GM21526 (cell line): Measurements from ENCODE around the gene ERMARD.
"Not testable (repeated sequence)": the region's sequence is repeated elsewhere in the genome, so short reads cannot be mapped to it uniquely, and the experiment has no call there.

Source experiments
- ATAC-seq: cut with Tn5 transposase; IDR thresholded peaks from one replicate; pipeline ENCODE4 v1.9.1; 2021; ENCODE audit warnings: moderate library complexity; ENCODE audit not compliant: unreplicated experiment, low FRiP score

Gene ERMARD

DNA sequence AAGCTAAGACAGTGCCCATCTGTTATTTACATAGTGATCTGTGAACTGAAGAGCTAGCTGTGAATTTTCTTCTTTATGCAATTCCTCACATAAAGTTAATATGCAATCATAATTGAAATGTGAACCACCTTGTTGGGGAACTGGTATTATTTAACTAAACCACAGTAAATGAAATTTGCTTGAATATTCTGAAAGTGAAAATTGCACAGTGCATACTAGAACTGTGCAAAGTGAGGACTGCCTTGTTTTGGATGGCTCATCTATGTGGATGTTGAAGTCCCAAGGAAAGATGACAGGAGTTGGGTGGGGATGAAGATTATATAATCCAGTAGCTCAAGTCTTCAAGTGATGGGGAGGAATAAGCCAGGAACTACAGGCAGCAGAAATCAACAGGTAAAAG lies 21.5 kb upstream of the ERMARD start:
- ATAC-seq: no peak

DNA sequence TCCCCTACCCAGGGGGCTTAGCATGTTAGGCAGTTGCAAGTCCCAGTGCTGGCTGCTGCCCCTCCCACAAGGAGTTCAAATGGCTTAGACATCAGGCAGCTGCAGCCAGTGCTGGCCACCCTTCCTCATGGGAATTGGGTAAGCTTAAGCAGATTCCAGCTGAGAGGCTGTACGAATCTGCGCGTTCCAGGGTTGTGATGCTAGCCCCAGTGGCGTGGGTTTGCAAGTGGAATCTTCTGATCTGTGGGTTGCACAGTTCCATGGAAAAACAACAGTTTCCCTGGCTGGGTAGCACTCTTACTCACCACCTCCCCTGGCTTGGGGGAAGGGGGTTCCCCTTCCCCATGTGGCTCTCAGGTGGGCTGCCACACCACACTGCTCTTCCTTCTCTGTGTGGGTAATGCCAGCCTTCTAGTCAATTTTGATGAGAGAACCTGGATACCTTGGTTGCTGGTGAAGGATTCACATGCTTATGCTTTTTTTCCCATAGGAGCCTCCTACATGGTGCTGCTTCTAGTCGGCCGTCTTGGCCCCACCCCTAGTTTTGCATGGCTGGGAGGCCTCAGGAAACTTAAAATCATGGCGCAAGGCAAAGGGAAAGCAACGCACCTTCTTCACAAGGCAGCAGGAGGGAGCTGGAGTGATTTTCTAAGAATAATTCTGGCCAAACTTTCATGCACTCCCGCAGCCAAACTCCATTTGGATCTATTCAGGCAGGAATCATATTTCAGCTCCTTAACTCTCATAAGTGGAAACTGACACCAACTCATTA lies 13.0 kb upstream of the ERMARD start:
- ATAC-seq: no peak

DNA sequence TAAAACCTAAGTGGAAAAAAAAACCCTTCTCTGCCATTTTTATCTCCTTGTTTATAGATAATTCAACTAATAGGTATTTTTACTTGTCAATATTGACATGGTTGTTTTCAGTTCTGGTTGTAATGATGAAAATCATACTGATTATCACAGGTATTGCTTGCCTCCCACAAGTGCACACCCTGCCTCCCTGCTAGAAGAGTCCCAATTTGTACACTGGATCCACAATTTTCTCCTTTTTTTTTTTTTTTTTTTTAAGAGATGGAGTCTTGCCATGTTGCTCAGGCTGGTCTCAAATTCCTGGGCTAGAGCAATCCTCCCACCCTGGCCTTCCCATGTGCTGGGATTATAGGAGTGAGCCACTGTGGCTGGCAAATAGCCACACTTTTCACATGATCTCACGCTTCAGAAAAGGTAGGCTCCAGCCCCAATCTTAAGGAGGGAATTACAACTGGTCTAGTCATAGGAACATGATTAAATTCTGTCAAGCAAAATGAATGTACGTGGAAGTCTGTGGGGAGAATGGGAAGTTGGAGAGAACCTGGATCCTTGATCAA lies 12.4 kb upstream of the ERMARD start:
- no peak for ATAC-seq

DNA sequence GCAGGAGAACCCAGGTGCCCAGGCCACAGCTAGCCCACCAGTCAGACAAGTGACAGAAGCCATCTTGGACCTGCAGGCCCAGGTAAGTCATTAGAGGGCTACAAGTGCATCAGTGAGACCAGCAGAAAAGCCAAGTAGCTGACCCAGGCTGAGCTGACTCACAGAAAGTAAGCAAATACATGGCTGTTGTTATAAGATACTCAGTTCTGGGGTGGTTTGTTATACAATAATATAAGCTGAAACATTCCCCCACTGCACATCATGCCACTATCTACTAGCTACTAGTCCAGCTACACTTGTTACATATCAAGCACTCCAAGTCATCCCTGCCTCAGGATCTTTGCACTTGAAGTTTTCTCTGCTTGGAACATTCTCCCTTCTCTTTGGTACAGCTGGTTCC lies 10.1 kb upstream of the ERMARD start:
- no peak for ATAC-seq

DNA sequence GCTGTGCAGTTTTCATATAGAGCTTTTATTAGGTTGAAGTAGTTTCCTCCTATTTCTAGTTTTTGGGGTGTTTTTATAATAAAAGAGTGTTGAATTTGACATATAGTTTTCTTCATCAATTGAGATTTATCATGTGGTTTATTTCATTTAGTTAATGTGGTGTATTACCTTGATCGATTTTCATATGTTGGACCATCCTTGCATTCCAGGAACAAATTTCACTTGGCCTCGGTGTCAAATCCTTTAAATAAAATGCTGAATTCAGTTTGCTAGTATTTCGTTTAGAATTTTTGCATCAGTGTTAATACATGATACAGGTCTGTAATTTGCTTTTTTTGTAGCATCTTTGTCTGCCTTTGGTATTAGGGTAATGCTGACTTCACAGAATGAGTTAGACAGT lies 6.0 kb upstream of the ERMARD start:
- ATAC-seq: no peak

DNA sequence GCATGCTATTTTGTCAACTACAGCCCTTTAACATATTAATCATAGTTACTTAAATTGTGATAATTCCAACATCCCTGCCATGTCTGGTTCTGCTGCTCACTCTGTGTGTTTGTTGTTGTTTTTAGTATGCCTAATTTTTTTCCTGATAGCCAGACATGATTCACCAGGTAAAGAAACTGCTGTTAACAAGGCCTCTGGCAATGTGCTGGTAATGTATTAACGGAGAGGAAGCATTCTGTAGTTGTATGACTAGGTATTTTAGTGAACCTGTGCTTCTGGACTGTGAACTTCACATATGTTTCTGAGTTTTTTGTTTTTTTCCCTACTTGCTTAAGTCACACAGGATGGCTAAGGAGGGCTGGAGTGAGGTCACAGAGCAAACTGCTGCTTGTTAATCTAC lies 4.9 kb upstream of the ERMARD start:
- ATAC-seq: no peak

DNA sequence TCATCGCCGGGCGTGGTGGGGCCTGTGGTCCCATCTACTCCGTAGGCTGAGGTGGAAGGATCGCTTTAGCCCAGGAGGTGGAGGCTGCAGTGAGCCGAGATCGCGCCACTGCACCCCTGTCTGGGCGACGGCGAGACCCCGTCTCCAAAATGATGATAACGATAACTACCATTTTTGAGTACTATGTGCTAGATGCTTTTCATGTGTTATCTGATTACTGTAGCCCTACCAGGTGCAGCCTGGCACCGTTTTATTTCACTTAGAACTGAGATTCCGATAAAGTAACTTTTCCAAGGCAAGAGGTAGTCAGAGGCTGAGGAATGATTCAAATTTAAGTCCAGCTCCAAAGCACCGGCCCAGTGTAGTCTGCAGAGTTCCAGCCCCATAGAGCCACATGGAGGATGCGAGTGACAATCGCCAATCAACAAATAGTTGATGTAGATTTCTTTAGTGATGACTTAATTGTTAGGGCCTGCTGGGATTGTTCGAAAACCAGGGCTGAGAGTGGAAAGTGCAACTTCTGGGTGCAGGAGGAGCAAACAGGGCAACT lies 727 bp downstream of the ERMARD start:
- ATAC-seq: no peak

DNA sequence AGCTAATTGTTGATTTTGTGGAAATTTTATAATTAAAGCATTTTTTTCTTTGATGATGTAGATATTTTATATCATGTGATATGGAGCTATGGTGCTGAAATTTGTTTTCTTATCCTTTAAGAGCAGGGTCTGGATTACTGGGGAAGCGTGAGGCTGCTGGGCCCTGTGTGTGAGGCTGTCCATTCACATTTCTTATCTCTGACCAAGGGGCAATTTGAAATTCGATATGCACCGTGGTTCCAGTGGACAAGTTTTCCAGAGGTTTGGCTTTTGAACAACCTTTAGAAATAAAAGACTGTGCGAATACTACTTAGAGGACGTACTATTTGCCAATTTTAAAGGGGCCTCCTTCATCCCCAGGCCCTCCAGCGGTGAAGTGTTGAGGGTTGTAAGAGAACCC lies 3.7 kb downstream of the ERMARD start:
- ATAC-seq: no peak

DNA sequence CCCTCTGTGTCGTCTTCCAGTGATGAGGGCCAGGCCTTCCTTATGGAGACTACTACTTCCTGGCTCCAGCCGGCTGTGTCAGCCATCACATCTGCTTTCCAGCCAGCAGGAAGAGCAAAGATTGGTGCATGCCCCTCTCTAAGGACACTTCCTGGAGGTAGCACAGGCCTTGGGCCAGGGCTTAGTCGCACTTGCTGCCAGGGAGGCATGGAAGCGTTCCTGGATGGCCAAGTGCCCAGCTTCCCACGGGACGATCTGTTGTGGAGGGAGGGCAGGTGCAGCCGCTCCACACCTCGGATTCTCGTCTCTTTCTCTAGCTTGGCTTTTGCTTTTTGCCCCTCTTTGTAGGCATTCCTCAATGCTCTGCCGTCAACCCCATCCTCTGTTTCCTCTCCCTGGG lies 11.9 kb downstream of the ERMARD start:
- no peak for ATAC-seq

DNA sequence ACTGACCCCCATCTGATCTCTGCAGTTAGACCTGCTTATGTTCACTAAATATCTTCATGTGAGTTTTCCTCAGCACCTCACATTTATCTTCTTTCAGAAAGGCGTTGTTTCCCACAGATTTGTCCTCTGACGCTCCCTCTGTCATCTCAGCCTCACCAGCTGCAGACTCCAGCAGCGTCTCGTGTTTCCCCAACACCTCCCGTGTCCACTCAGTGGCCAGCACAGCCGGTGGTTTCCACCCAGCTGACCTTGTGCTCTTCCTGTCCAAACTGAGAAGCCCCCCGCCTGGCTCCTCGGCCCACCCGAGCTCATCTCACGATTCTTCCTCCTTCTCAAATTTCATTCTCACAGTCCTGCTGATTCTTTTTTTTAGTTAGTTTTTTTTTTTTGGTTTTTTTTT lies 12.5 kb downstream of the ERMARD start:
- no peak for ATAC-seq

DNA sequence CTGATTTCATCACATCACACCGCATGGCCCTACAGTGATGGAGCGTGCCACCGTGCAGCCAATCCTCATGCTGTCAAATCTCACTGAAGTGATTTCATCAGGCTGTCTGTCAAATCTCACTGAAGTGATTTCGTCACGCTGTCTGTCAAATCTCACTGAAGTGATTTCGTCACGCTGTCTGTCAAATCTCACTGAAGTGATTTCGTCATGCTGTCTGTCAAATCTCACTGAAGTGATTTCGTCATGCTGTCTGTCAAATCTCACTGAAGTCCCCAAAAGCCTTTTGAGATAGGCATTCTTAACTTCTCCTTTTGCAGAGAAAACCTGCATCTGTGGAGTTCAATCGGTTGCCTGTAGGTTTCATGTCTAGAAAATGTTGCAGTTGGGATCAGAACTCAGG lies 14.4 kb downstream of the ERMARD start:
- not testable (repeated sequence) for ATAC-seq

DNA sequence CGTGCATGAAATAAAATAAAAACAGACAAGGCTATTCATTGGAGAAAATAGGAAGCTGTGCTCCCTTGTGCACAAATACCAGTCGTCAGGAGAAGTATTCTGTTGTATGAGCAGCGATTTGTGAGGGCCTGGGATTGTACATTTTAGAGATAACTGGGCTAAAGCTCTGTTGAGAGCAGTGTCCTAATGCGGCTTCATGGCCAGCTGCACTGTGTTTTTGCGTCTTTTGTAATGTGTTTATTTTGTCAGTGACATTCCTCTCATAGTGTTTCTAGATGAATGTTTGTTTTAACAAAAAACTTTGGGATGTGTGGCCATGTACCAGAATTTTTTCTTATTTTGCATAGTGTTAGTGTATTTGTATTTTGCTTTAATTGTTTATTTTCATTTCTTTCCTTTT lies 14.8 kb downstream of the ERMARD start:
- no peak for ATAC-seq

DNA sequence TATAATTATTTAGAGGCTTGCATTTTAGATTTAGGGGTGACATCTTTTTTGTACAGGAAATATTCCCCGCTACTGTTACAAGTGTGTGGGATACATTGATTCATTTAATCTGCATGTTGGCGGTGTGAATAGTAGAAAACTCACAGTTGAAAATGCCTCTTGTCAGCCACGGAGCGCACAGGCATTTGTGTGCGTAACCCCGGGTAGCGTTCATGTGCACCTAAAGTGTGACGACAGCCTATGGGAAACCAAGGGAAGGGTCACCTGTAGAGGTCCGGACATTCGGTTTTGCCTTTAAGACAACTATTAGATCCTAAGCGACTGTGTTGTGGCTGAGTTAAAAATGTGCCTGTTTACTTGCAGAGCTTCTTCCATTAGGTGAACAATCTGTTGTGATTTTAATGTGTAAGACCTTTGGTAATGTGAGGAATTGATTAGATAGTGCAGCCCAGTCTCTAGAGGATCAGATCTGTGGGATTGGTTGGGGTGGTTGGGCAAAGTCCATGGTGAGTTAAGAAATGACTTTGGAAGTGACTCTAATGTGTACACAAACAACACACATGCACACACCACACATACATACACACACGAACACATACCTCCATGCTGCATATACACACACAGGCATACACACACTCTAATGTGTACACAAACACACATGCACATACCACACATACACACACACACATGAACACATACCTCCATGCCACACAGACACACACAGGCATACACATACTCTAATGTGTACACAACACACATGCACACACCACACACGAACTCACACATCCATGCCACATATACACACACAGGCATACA lies 15.7 kb downstream of the ERMARD start:
- ATAC-seq: no peak

DNA sequence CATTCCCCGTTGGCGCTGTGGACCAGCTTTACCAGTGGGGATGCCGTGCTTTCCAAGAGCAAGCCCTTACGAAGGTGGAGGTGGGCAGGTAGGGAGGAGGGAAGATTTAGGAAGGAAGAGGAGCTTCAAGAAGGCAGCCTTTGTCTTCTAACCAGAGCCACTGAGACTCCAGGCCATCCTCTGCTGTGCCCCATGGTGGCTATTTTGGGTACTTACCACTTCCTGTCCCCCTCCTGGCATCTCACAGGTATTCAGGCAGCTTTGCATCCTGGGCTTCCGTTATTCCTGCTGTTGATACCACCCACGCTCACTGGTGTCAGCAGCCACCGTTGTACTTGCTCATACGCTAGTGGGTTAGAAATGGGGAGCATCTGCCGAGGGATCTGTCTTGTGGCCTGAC lies 22.9 kb downstream of the ERMARD start:
- no peak for ATAC-seq

DNA sequence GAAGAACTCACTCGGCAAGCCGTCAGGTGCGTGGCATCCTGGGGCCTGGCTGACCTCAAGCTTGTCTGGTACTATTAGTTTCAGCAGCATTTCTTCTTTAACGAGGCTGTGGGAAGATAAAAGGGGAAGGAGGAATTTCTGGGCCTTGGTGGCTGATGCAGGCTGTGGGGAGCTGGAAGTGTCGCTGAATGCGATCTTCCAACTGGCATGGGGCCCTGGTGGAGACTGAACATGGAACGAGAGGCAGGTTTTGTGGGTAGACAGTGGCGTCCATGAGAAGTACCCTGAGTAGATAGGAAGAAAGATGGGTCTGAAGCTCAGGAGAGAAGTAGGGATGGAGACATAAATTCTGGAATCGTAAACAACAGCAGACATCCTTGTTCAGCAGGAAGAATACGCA lies 23.9 kb downstream of the ERMARD start:
- ATAC-seq: no peak

DNA sequence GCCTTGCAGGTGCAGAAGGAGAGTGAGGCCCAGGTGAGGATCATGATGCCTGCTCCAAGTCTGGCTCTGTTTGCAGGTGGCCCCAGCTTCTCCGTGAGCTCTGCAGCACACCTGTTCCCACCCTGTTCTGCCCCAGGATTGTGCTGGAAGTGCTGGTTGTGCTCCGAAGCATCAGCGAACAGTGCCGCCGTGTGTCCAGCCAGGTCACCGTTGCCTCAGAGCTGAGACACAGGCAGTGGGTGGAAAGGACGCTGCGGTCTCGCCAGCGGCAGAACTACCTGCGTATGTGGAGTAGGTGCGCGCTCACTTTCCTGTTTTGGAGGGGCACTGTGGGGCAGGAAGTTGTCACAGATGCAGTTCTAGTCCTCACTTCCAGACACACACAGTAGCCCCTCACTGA lies 25.0 kb downstream of the ERMARD start:
- ATAC-seq: no peak

DNA sequence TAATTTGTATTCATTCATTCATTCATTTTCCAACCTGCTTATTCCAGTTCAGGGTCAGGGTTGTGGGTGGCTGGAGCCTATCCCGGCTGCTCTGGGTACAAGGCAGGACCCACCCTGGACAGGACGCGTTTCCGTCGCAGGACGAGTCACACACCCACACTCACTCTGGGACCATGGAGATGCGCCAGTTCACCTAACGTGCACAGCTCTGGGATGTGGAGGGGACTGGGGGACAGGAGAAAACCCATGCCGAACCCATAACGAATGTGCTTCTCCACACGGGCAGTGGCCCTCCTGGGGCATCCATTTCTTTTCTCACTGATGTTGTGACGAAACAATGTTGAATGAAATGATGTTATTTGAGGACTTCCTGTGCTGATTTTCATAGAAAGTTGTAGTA lies 26.5 kb downstream of the ERMARD start:
- no peak for ATAC-seq

DNA sequence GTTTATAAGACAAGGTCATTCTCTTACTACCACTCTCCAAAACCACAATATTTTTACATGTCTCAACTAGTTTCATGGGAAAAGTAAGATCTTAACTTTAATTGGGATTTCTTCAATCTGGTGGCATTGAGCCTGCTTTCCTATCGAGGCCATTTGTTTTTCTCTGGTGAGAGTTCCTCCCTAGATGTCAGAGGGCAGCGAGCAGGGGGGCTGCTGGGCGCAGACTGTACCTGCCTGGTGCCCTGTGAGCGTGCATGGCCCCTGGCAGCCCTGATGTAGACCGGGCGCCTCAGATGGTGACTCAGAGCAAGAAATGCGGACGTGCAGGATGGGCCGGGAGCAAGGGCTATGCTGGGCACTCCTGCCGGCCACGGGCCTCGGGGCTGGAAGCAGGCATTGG lies 27.2 kb downstream of the ERMARD start:
- ATAC-seq: no peak

DNA sequence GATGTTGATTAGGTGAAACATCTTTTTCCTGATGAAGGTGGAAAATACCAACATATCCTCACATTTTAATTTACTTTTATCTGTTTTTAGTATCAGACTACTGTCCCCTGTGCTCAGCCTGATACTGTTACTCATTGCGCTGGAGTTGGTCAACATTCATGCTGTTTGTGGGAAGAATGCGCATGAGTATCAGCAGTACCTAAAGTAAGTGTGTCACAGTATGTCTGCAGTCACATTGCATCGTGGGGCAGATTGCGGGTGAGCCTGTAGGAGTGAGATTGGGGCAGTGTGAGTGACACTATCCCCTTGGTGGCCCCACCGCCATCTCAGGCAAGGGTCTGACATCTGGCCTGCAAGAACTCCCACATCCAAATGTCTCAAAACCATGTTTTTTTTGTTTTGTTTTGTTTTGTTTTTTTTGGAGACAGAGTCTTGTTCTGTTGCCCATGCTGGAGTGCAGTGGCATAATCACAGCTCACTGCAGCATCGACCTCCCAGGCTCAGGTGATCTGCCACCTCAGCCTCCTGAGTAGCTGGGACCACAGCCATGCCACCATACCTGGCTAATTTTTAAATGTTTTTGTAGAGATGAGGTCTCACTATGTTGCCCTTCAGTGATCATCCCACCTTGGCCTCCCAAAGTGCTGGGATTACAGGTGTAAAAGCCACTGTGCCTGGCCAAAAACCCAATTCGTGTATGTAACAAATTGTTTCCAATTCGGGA lies 27.8 kb downstream of the ERMARD start:
- no peak for ATAC-seq

DNA sequence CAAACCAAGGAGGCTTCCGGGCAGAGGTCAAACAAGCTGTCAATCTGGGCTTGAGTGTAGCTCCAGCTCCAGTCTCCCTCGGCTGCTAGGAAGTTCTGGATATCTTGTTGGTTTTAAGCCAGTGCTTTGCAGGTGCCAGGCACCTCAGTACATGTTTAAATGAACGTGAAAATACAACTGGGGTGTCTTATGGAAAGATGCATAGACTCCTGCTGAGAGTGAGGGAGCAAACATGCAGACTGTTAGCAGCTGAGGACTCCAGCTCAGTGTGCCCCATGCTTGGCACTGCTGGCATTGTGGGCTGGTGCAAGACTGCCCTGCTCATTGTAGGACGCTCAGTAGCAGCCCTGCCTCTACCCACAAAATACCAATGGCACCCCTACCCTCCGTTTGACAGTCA lies 28.5 kb downstream of the ERMARD start:
- ATAC-seq: no peak

DNA sequence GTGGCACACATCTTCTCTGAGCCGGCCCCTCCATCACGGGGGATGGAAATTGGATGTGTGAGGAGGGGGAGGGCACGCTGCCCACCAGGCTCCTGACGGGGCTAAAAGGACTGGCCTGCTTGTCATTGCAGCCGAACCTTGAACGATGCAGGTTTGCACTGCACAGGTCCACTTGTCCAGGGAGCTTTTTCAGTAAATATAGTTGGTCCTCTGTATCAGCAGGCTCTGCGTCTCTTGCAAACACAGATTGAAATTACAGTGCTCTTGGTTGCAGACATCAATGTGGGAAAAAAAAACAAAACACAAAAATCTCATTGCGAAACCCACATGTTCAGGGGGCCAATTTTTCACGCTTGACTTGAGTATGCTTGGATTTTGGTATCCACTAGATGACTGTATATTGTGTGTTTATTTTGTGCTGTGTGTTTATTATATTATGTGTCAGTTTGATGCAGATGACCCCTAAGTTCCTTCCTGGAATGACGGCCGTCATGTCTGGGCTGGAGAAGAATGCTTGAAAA lies 29.2 kb downstream of the ERMARD start:
- ATAC-seq: no peak
